HS-5 (cell line): Measurements from ENCODE around the gene ANKRD22.

ENCODE experiments used
- DNase-seq: peaks from one replicate; pipeline ENCODE4 v3.0.0-alpha.2; 2012; ENCODE audit warnings: low read depth

The ANKRD22 gene

GRCh38 chr10:88794731-88795130, 56.9 kb downstream of the ANKRD22 start:
- DNase-seq, result no peak

- no peak for DNase-seq
Measured at GRCh38 chr10:88793712-88794299, 57.8 kb downstream of the ANKRD22 start.

- DNase-seq, result no peak
Measured at GRCh38 chr10:88792661-88793060, 59.0 kb downstream of the ANKRD22 start.

GRCh38 chr10:88791924-88792323, 59.7 kb downstream of the ANKRD22 start:
- no peak for DNase-seq

GRCh38 chr10:88788924-88789323, 62.7 kb downstream of the ANKRD22 start:
- no peak for DNase-seq

GRCh38 chr10:88787463-88787862, 64.2 kb downstream of the ANKRD22 start:
- DNase-seq, result no peak

GRCh38 chr10:88786032-88786770, 65.4 kb downstream of the ANKRD22 start:
- no peak for DNase-seq

- no peak for DNase-seq
Measured at GRCh38 chr10:88783724-88784123, 67.9 kb downstream of the ANKRD22 start.

GRCh38 chr10:88782222-88782621, 69.4 kb downstream of the ANKRD22 start:
- DNase-seq, result no peak

- DNase-seq, result no peak
Measured at GRCh38 chr10:88781206-88781605, 70.4 kb downstream of the ANKRD22 start.
